Mucosa of stomach (tissue), 1 donor: ENCODE measurements around the gene PPDPF.
"Not testable (repeated sequence)": the region's sequence is repeated elsewhere in the genome, so short reads cannot be mapped to it uniquely, and the experiment has no call there.

Experiments
- H3K27me3 ChIP-seq: one replicate; pipeline ENCODE4 v1.7.0; 2013; ENCODE audit warnings: mild to moderate bottlenecking, low read length; ENCODE audit not compliant: control insufficient read depth, insufficient read depth
- H3K36me3 ChIP-seq: one replicate; pipeline ENCODE4 v1.7.0; 2013; ENCODE audit warnings: low read length; ENCODE audit not compliant: control insufficient read depth, insufficient read depth
- H3K4me1 ChIP-seq: one replicate; pipeline ENCODE4 v1.7.0; 2013; ENCODE audit warnings: mild to moderate bottlenecking, low read length; ENCODE audit not compliant: control insufficient read depth, insufficient read depth
- H3K4me3 ChIP-seq: one replicate; pipeline ENCODE4 v1.7.0; 2013; ENCODE audit warnings: low read length
- H3K9ac ChIP-seq: one replicate; pipeline ENCODE4 v1.7.0; 2013; ENCODE audit warnings: mild to moderate bottlenecking, low read length, moderate library complexity
- H3K9me3 ChIP-seq: one replicate; pipeline ENCODE4 v1.7.0; 2013; ENCODE audit warnings: mild to moderate bottlenecking, low read length, moderate library complexity; ENCODE audit not compliant: control insufficient read depth
- donor health status: Pancreatic carcinoma.

The PPDPF gene

DNA sequence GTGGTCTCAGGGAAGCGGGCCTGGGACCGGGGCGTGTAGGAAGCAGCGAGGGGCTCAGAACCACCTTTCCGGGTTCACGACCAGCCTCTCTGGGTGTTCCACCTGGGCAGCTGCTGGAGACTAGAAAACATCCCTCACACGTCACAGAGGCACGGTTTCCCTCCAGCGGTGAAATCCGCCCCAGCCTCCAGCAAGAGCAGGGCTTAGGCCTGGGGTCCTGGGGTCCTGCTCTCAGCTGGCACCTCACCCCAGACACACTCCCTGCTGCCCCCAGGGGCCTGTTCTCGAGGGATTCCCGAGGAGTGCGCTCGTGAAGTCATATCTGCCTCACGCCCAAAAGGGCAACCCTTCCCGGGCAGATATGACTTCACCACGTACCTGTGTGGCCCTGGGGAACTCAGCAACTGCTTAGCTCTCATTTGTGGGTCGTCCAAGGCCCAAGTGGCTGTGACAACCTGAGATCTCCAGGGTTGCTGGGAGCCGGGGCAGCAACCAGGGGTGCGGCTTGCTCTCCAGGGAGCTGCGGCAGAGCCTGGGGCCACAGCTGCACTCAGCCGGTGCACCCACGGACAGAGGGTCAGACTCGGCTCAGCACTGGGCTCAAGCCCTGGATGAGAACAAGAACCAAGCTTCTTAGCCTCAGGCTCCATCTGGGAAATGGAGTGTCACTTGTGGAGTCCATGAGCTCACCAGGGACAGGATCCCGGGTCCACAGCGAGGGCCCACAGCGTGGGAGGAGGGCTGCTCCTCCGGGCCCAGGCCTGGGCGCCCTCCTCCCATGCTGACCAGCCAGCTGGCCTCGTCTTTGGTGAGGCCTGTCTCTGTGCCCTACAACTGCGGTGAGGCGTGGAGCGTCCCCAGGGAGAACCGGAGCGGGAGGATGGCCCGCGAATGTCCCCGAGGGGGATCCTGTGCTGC is 34.1 kb downstream of the PPDPF start:
- Histone ChIP-seq H3K4me3 (no peak overlapping the region), H3K4me1 (peaks cover 20% of the 10 kb centered on the region), H3K27me3 (peaks cover 8% of the 10 kb centered on the region), H3K36me3 (no peaks in the 10 kb centered on the region), H3K9ac (peak overlapping the region; percentile 34), H3K9me3 (no peaks in the 10 kb centered on the region)

DNA sequence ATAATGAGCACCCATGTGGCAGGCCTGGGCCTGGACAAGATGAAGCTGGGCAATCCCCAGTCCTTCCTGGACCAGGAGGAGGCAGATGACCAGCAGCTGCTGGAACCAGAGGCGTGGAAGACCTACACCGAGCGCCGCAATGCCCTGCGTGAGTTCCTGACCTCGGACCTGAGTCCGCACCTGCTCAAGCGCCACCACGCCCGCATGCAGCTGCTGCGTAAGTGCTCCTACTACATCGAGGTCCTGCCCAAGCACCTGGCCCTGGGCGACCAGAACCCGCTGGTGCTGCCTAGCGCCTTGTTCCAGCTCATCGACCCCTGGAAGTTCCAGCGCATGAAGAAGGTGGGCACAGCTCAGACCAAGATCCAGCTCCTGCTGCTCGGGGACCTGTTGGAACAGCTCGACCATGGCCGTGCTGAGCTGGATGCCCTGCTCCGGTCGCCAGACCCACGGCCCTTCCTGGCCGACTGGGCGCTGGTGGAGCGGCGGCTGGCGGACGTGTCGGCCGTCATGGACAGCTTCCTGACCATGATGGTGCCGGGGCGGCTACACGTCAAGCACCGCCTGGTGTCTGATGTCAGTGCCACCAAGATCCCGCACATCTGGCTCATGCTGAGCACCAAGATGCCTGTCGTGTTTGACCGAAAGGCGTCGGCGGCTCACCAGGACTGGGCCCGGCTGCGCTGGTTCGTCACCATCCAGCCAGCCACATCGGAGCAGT is 35.3 kb downstream of the PPDPF start:
- Histone ChIP-seq H3K9me3 (no peaks in the 10 kb centered on the region), H3K27me3 (peaks cover 8% of the 10 kb centered on the region), H3K36me3 (peaks cover 6% of the 10 kb centered on the region), H3K4me1 (peaks cover 20% of the 10 kb centered on the region), H3K4me3 (no peak overlapping the region), H3K9ac (no peak overlapping the region)

GRCh38 chr20:63556873-63557478 is 36.4 kb downstream of the PPDPF start:
- Histone ChIP-seq H3K36me3 (peaks cover 12% of the 10 kb centered on the region), H3K4me3 (no peak overlapping the region), H3K4me1 (peaks cover 20% of the 10 kb centered on the region), H3K9ac (no peak overlapping the region), H3K9me3 (no peaks in the 10 kb centered on the region), H3K27me3 (peaks cover 3% of the 10 kb centered on the region)

GRCh38 chr20:63557481-63557891 is 36.9 kb downstream of the PPDPF start:
- Histone ChIP-seq H3K4me3 (no peak overlapping the region), H3K27me3 (peaks cover 3% of the 10 kb centered on the region), H3K36me3 (peaks cover 16% of the 10 kb centered on the region), H3K4me1 (peaks cover 20% of the 10 kb centered on the region), H3K9ac (no peak overlapping the region), H3K9me3 (no peaks in the 10 kb centered on the region)

- peaks cover 8% of the 10 kb centered on the region for H3K4me1 ChIP-seq
- peaks cover 3% of the 10 kb centered on the region for H3K27me3 ChIP-seq
- H3K9ac ChIP-seq = no peak overlapping the region
- H3K9me3 ChIP-seq = no peaks in the 10 kb centered on the region
- H3K4me3 ChIP-seq = no peak overlapping the region
- H3K36me3 ChIP-seq = peaks cover 21% of the 10 kb centered on the region
Observed at GRCh38 chr20:63558804-63559484, 38.4 kb downstream of the PPDPF start.

GRCh38 chr20:63559485-63560332 is 39.1 kb downstream of the PPDPF start:
- H3K9me3 ChIP-seq, H3K27me3 ChIP-seq, H3K4me1 ChIP-seq, H3K9ac ChIP-seq, H3K4me3 ChIP-seq: not testable (repeated sequence)
- peaks cover 21% of the 10 kb centered on the region for H3K36me3 ChIP-seq

- Histone ChIP-seq H3K4me3 (no peak overlapping the region), H3K36me3 (peaks cover 21% of the 10 kb centered on the region), H3K4me1 (no peaks in the 10 kb centered on the region), H3K9me3 (no peaks in the 10 kb centered on the region), H3K27me3 (peaks cover 3% of the 10 kb centered on the region), H3K9ac (no peak overlapping the region)
Observed at GRCh38 chr20:63560333-63560805, 39.8 kb downstream of the PPDPF start.

DNA sequence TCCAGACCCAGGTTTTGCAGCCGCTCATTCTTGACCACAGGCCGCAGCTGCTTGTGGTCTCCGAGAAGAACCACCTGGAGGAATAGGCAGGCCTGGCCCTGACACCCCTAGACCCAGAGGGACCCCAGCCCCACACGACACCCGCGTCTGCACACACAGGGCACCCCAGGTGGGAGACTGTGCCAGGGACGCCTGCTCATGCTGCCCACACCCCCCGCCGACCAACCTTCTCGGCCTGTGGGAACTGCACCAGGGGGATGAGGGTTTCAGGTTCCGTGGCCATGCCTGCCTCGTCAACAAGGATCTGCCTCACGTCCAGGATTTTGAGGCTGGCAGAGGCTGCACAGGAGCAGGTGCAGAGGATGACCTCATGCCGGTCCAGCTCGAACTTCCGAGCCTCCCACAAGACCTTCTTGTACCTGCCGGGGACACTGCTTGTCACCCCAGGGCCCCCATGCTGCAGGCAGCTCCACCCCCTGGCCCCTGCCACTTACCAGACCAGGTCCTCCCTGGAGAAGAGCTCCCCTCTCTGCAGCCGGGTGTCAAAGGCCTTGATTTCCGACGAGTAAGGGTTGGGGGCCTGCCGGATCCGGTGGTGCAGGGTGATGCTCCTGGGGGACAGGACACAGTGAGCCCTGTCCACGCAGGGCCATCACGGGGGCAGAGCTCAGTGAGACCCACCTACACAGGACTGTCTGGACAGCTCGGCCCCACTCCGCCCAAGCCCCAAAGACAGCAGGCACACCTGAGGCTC is 40.5 kb downstream of the PPDPF start:
- Histone ChIP-seq H3K36me3 (peaks cover 21% of the 10 kb centered on the region), H3K9me3 (no peaks in the 10 kb centered on the region), H3K4me3 (no peak overlapping the region), H3K4me1 (no peaks in the 10 kb centered on the region), H3K9ac (no peak overlapping the region), H3K27me3 (no peaks in the 10 kb centered on the region)

DNA sequence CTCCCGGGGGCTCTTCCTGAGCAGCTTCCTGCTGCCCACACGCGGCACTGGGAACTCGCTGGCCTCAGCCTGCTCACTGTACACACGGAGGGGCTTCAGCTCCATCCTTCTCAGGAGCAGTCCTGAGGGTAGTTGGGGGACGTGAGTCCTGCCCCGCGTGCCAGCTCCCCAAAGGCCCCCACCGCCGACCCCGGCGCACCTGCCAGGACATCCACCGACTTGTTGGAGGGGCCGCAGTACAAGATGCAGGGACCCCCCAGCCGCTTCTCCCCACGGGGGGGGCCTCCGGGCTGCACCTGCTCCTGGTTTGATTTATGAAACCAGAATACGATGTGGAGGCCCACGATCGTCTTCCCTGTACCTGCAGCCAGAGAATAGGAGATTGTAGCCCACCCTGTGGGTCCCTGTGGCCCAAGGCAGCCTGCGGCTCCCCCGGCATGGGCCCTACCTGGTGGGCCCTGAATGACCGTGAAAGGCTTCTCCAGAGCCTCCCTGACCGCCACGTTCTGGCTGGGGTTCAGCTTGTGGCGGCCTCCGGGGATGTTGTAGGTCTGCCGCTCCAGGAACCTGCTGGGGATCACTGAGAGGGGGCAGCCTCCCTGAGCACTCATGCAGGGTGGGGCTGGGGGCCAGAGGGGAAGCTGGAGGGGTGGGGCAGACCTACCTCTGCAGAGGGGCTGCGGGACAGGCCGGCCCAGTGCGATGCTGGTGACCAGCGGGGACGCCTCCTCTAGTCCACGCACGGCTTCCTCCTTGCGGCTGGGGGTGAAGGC is 41.2 kb downstream of the PPDPF start:
- H3K4me3 ChIP-seq = no peak overlapping the region
- no peaks in the 10 kb centered on the region for H3K27me3 ChIP-seq
- no peaks in the 10 kb centered on the region for H3K4me1 ChIP-seq
- no peaks in the 10 kb centered on the region for H3K9me3 ChIP-seq
- no peak overlapping the region for H3K9ac ChIP-seq
- peaks cover 21% of the 10 kb centered on the region for H3K36me3 ChIP-seq
